ENCODE results near the gene LRRC4B.

- TF ChIP-seq EZH2 (IDR thresholded peaks at IDR 0.05; ENCODE audit: low read length, missing control alignments) (no peak), CTCF (conservative IDR thresholded peaks at IDR 0.05 in 1 of 2, IDR thresholded peaks at IDR 0.05 in 1 of 2; ENCODE audit: low read depth in 1 of 2, low read length in 2 of 2) (no peak)
Observed at GRCh38 chr19:50558449-50558848, 9.8 kb downstream of the LRRC4B start.

All from fibroblast of lung (primary cell).